ENCODE data around the gene MYH14.

MYH14 gene

GRCh38 chr19:50207730-50208129 lies 4.3 kb downstream of the MYH14 start:
- TF ChIP-seq CTCF (conservative IDR thresholded peaks at IDR 0.05; ENCODE audit: low read depth, low read length): no peak
- no peak for DNase-seq (ENCODE audit: low read depth)
- H3K4me3 ChIP-seq (ENCODE audit: low read length): no peak overlapping the region

- no peak for DNase-seq (ENCODE audit: low read depth)
- H3K4me3 ChIP-seq (ENCODE audit: low read length): no peak overlapping the region
- TF ChIP-seq CTCF (conservative IDR thresholded peaks at IDR 0.05; ENCODE audit: low read depth, low read length): no peak
These were observed 5.7 kb downstream of the MYH14 start for GRCh38 chr19:50209131-50209530.

GRCh38 chr19:50210425-50210824 lies 7.0 kb downstream of the MYH14 start:
- no peak overlapping the region for H3K4me3 ChIP-seq (ENCODE audit: low read length)
- DNase-seq (ENCODE audit: low read depth): no peak
- TF ChIP-seq CTCF (conservative IDR thresholded peaks at IDR 0.05; ENCODE audit: low read depth, low read length): no peak

DNA sequence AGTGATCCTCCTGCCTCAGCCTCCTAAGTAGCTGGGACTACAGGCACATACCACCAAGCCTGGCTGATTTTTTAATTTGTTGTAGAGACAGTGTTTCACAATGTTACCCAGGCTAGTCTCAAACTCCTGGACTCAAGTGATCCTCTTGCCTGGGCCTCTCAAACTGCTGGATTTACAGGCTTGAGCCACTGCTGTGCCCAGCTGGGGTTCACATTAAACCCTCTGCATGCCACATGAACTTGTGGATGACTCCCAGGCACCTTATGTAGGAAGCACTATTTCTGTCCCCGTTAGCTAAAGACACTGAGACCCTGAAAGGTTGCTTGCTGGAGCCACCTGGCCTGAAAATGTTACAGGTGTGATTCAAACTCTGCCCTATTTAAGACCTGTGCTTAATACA lies 10.5 kb downstream of the MYH14 start:
- TF ChIP-seq CTCF (conservative IDR thresholded peaks at IDR 0.05; ENCODE audit: low read depth, low read length): no peak
- H3K4me3 ChIP-seq (ENCODE audit: low read length): no peak overlapping the region
- DNase-seq (ENCODE audit: low read depth): no peak

DNA sequence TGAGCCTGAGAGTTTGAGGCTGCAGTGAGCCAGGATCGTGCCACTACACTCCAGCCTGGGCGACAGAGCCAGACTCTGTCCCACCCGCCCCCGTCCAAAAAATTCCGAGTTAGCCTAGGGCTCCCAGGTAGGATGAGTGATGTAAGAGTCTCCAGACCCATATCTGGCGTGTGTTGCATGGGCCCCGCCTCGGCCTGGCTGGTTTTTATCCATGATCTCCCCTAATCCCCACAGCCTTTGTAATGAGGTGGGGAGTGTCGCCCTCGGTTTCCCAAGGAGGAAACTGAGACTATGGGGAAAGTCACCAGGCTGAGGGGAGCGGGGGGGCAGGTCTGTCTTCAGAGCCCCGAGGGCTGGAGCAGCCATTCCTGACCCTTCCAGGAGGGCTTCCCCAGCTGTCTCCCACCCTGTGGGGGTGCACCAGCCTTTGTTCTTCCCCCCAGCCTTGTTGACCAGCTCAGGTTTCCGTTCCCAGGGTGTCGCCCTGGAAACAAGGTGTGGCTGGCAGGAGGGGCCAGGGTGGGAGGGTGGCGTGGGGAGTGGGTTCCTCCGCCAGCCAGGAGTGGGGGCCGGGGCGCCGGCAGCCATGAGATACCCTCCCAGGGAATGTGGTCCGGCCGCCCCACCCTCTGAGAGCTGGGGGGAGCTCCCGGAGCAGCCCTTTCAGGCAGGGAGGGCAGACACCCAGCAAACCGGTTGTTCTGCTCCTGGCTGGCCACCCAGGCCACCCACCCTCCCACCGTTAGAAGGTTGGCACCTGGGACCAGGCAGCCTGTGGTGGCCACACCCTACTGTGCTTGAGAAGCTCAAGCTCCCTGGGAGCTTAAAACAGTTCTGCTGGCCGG lies 11.5 kb downstream of the MYH14 start:
- DNase-seq (ENCODE audit: low read depth): no peak
- TF ChIP-seq CTCF (conservative IDR thresholded peaks at IDR 0.05; ENCODE audit: low read depth, low read length): no peak
- H3K4me3 ChIP-seq (ENCODE audit: low read length): no peak overlapping the region

- H3K4me3 ChIP-seq (ENCODE audit: low read length): no peak overlapping the region
- TF ChIP-seq CTCF (conservative IDR thresholded peaks at IDR 0.05; ENCODE audit: low read depth, low read length): no peak
- DNase-seq (ENCODE audit: low read depth): no peak
These were observed 12.4 kb downstream of the MYH14 start for GRCh38 chr19:50215820-50216219.

- no peak overlapping the region for H3K4me3 ChIP-seq (ENCODE audit: low read length)
- DNase-seq (ENCODE audit: low read depth): no peak
- TF ChIP-seq CTCF (conservative IDR thresholded peaks at IDR 0.05; ENCODE audit: low read depth, low read length): no peak
These were observed 17.7 kb downstream of the MYH14 start for GRCh38 chr19:50221087-50221486.

Measured in retinal pigment epithelial cell (primary cell).